Keratinocyte (primary cell): ENCODE data around the gene FAM117A. TPM values are rescaled to one million over a fixed set of nuclear protein-coding genes. Genes with fewer than 3 reads are reported as not detected.

Experiments used
- DNase-seq: peaks from one replicate; pipeline ENCODE4 v3.0.0-alpha.2; 2011; ENCODE audit warnings: low read depth, missing footprints, low spot score
- FAIRE-seq: peaks from 2 replicates; lab custom pipeline; 2011; peaks lifted over from hg19 to GRCh38; lab: Jason Lieb, UNC
- H2AFZ ChIP-seq: 2 replicates; pipeline ENCODE4 v1.6.0; 2012; ENCODE audit warnings: low read length, control low read depth, inconsistent platforms; ENCODE audit not compliant: control insufficient read depth
- H3K27ac ChIP-seq: 2 replicates; pipeline ENCODE4 v1.5.1; 2011; ENCODE audit warnings: low read length; ENCODE audit not compliant: control insufficient read depth, insufficient read depth
- H3K27me3 ChIP-seq: 3 replicates; pipeline ENCODE4 v1.6.0; 2011; ENCODE audit warnings: low read length; ENCODE audit not compliant: control insufficient read depth, insufficient read depth; ENCODE audit errors: extremely low read depth
- H3K36me3 ChIP-seq, 2 experiments: 2 replicates in 1 of 2; 3 replicates in 1 of 2; pipeline ENCODE4 v1.5.1; 2011; ENCODE audit warnings: low read length in 2 of 2, mild to moderate bottlenecking in 1 of 2; ENCODE audit not compliant: control insufficient read depth in 2 of 2, insufficient read depth in 2 of 2; ENCODE audit errors: extremely low read depth in 1 of 2
- H3K4me1 ChIP-seq: 3 replicates; pipeline ENCODE4 v1.5.1; 2011; ENCODE audit warnings: low read length; ENCODE audit not compliant: control insufficient read depth, insufficient read depth; ENCODE audit errors: extremely low read depth
- H3K4me2 ChIP-seq: 3 replicates; pipeline ENCODE4 v1.6.0; 2011; ENCODE audit warnings: low read depth, low read length; ENCODE audit not compliant: control insufficient read depth, insufficient read depth; ENCODE audit errors: extremely low read depth
- H3K4me3 ChIP-seq, 3 experiments: fragments of 200-600 bp in 1 of 3; sonication (generic) in 1 of 3; 2 replicates in 2 of 3; 3 replicates in 1 of 3; pipeline ENCODE4 v1.5.1; 2011 to 2016; ENCODE audit warnings: low read length in 3 of 3, mild to moderate bottlenecking in 3 of 3, control low read depth in 2 of 3, inconsistent platforms in 1 of 3, low read depth in 1 of 3, mixed read lengths in 1 of 3, mixed run types in 1 of 3, moderate library complexity in 1 of 3; ENCODE audit not compliant: control insufficient read depth in 2 of 3, insufficient read depth in 2 of 3; ENCODE audit errors: extremely low read depth in 1 of 3
- H3K79me2 ChIP-seq: 2 replicates; pipeline ENCODE4 v1.6.0; 2012; ENCODE audit warnings: low read length; ENCODE audit not compliant: control insufficient read depth, insufficient read depth
- H3K9ac ChIP-seq: 3 replicates; pipeline ENCODE4 v1.6.0; 2011; ENCODE audit warnings: low read length; ENCODE audit not compliant: control insufficient read depth, insufficient read depth; ENCODE audit errors: extremely low read depth
- H3K9me1 ChIP-seq: 3 replicates; pipeline ENCODE4 v1.6.0; 2011; ENCODE audit warnings: low read length; ENCODE audit not compliant: control insufficient read depth, insufficient read depth; ENCODE audit errors: extremely low read depth
- H3K9me3 ChIP-seq: 2 replicates; pipeline ENCODE4 v1.5.1; 2012; ENCODE audit warnings: low read depth, low read length; ENCODE audit not compliant: control insufficient read depth
- H4K20me1 ChIP-seq: 3 replicates; pipeline ENCODE4 v1.6.0; 2011; ENCODE audit warnings: low read length; ENCODE audit not compliant: control insufficient read depth, insufficient read depth; ENCODE audit errors: extremely low read depth
- EZH2 ChIP-seq: IDR thresholded peaks from one replicate; pipeline ENCODE4 v1.6.1; 2012; ENCODE audit warnings: inconsistent platforms, mild to moderate bottlenecking, low read length, moderate library complexity
- dilution Hi-C: fragments of 300-500 bp; cut with MboI; formaldehyde crosslinking; loops from one replicate; pipeline ENCODE4 v1.7.0; 2020; ENCODE audit warnings: low sequenced_read_pairs; ENCODE audit not compliant: extremely low pct_ligation_motif_present
- polyA plus RNA-seq, 5 experiments: library from polyadenylated mRNA; depleted of rRNA in 3 of 5; stranded (reverse) in 3 of 5; stranded (forward) in 1 of 5; unstranded in 1 of 5; fragments of >200 nt; gene quantifications; 1 replicate in 1 of 5; 2 replicates in 3 of 5; 3 replicates in 1 of 5; pipeline versions ENCODE4 v1.2.1 to v1.2.3, GENCODE V29; 2011 to 2012; ENCODE audit warnings: missing spikeins in 2 of 5, low read depth in 1 of 5, low replicate concordance in 1 of 5
- TF ChIP-seq, protein P1 (sequence below), 3 experiments: IDR thresholded peaks in 1 of 3; conservative IDR thresholded peaks in 1 of 3; optimal IDR thresholded peaks in 1 of 3; 2 replicates in 2 of 3; 3 replicates in 1 of 3; pipeline versions ENCODE3 to v1.5.1; 2011; ENCODE audit warnings: low read length in 3 of 3, mild to moderate bottlenecking in 3 of 3, moderate library complexity in 2 of 3, control low read depth in 1 of 3, inconsistent platforms in 1 of 3; ENCODE audit not compliant: insufficient read depth in 2 of 3; ENCODE audit errors: extremely low read depth in 1 of 3

Gene FAM117A
- polyA plus RNA-seq, 1 donor (not counting 4 experiments of a cell fraction or from before 2014, with no cell fraction given): 4.7 TPM

DNA sequence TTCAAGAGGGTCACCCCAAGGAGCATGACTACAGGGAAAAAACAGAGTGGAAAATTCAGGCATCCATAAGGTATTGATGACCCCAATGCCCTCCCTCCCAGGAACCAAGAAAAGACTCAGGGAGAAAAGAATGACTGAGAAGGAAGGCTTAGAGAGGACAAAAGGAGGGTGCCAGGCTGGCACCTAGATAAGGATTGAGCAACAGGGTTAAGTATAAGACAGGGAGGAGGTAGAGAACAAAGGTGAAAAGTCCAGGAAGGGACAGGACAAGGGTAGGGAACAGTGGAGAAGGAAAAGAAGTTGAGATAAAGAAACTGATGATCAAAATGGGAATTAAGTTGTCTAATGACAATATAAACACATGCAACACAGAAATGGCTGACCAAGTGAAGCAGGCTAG, 58.7 kb downstream of the FAM117A start:
- no peak overlapping the region for H3K27ac ChIP-seq
- no peaks in the 10 kb centered on the region for H4K20me1 ChIP-seq
- peaks cover 21% of the 10 kb centered on the region for H3K79me2 ChIP-seq
- no peak overlapping the region for H3K4me3 ChIP-seq
- no peak for TF ChIP-seq EZH2
- TF ChIP-seq, protein P1, sequence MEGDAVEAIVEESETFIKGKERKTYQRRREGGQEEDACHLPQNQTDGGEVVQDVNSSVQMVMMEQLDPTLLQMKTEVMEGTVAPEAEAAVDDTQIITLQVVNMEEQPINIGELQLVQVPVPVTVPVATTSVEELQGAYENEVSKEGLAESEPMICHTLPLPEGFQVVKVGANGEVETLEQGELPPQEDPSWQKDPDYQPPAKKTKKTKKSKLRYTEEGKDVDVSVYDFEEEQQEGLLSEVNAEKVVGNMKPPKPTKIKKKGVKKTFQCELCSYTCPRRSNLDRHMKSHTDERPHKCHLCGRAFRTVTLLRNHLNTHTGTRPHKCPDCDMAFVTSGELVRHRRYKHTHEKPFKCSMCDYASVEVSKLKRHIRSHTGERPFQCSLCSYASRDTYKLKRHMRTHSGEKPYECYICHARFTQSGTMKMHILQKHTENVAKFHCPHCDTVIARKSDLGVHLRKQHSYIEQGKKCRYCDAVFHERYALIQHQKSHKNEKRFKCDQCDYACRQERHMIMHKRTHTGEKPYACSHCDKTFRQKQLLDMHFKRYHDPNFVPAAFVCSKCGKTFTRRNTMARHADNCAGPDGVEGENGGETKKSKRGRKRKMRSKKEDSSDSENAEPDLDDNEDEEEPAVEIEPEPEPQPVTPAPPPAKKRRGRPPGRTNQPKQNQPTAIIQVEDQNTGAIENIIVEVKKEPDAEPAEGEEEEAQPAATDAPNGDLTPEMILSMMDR (optimal IDR thresholded peaks at IDR 0.05 in 1 of 3, IDR thresholded peaks at IDR 0.05 in 1 of 3, conservative IDR thresholded peaks at IDR 0.05 in 1 of 3; ENCODE audit: extremely low read depth in 1 of 3, insufficient read depth in 2 of 3, low read length in 3 of 3): no peak
- no peak overlapping the region for H2AFZ ChIP-seq
- FAIRE-seq (no peak), DNase-seq (no peak)
- H3K4me2 ChIP-seq: no peak overlapping the region
- H3K4me1 ChIP-seq: peaks cover 17% of the 10 kb centered on the region
- no peak overlapping the region for H3K9ac ChIP-seq
- dilution Hi-C loops: no loop called here
- no peaks in the 10 kb centered on the region for H3K27me3 ChIP-seq
- H3K9me1 ChIP-seq: no peaks in the 10 kb centered on the region
- peaks cover 33 to 35% of the 10 kb centered on the region in 2 experiments for H3K36me3 ChIP-seq
- H3K9me3 ChIP-seq: no peaks in the 10 kb centered on the region

DNA sequence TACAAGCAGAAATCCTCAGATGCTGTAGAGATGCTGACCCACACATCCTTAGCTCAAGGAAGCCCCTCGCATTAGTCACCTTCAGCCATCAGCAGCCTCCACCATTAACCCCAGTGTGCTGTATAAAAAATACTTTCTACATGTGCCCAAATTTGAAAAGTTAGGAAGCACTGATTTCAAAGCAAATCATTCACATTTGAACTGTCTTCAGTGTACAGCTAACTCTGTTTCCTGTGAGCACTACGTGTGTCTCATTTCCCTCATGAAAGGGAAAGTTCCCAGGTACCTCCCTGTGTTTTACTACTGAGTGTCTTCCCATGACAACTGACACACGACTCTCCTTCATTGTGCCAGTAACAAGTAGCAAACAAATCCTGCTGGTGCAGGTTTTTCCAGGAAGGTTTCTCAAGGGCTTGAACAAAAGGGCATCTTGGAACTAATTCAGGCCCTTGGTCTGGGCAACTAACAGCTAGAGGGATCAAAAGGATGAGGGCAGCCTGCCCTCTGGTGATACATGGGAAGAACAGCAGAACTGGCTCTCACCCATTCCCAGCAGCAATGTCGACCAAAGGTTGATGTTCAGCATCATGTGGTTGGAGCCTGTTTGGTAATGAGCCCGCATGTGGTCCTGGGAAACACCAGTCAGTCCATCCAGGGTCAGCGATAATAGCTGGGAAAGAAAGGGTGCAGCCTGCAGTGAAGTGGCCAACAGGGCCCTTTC, 60.2 kb downstream of the FAM117A start:
- no peaks in the 10 kb centered on the region for H3K9me1 ChIP-seq
- dilution Hi-C loops: no loop called here
- no peak overlapping the region for H2AFZ ChIP-seq
- H3K9ac ChIP-seq: no peak overlapping the region
- no peak for TF ChIP-seq EZH2
- TF ChIP-seq, protein P1 (optimal IDR thresholded peaks at IDR 0.05 in 1 of 3, IDR thresholded peaks at IDR 0.05 in 1 of 3, conservative IDR thresholded peaks at IDR 0.05 in 1 of 3; ENCODE audit: extremely low read depth in 1 of 3, insufficient read depth in 2 of 3, low read length in 3 of 3): peak; percentile 63 to 77 (median 64)
- peaks cover 21% of the 10 kb centered on the region for H3K79me2 ChIP-seq
- no peak overlapping the region for H3K4me3 ChIP-seq
- no peaks in the 10 kb centered on the region for H3K27me3 ChIP-seq
- H3K4me1 ChIP-seq: peaks cover 12% of the 10 kb centered on the region
- no peak overlapping the region for H3K4me2 ChIP-seq
- DNase-seq: no peak
- H4K20me1 ChIP-seq: no peaks in the 10 kb centered on the region
- no peak overlapping the region for H3K27ac ChIP-seq
- no peaks in the 10 kb centered on the region for H3K9me3 ChIP-seq
- peaks cover 39 to 41% of the 10 kb centered on the region in 2 experiments for H3K36me3 ChIP-seq
- no peak for FAIRE-seq
